HT-29 (cell line): ENCODE results near the gene CHCHD3. TPM values are rescaled to one million over a fixed set of nuclear protein-coding genes. Genes with fewer than 3 reads are reported as not detected.
"Not testable (repeated sequence)": the region's sequence is repeated elsewhere in the genome, so short reads cannot be mapped to it uniquely, and the experiment has no call there.

Source experiments
- DNase-seq: peaks from one replicate; pipeline ENCODE4 v3.0.0-alpha.2; 2015; ENCODE audit warnings: low spot score
- total RNA-seq: library from RNA; depleted of rRNA; stranded (reverse); fragments of >200 nt; shearing (Covaris generic); gene quantifications from 2 replicates; pipeline ENCODE4 v1.2.3, GENCODE V29; 2014

Gene CHCHD3
- total RNA-seq, 1 experiment from 2014 or later: 130 TPM

- no peak for DNase-seq
Measured at GRCh38 chr7:133003052-133003910, 78.6 kb downstream of the CHCHD3 start.

- DNase-seq: no peak
Measured at GRCh38 chr7:133001727-133002126, 80.2 kb downstream of the CHCHD3 start.

- DNase-seq: no peak
Measured at GRCh38 chr7:132999845-133000244, 82.0 kb downstream of the CHCHD3 start.

- no peak for DNase-seq
Measured at GRCh38 chr7:132998763-132999162, 83.1 kb downstream of the CHCHD3 start.

- no peak for DNase-seq
Measured at GRCh38 chr7:132997505-132997904, 84.4 kb downstream of the CHCHD3 start.

GRCh38 chr7:132996581-132997242, 85.2 kb downstream of the CHCHD3 start:
- DNase-seq: no peak

- no peak for DNase-seq
Measured at GRCh38 chr7:132993377-132994013, 88.4 kb downstream of the CHCHD3 start.

- no peak for DNase-seq
Measured at GRCh38 chr7:132991615-132992587, 90.0 kb downstream of the CHCHD3 start.

GRCh38 chr7:132988117-132988516, 93.8 kb downstream of the CHCHD3 start:
- no peak for DNase-seq

GRCh38 chr7:132980402-132980801, 101.5 kb downstream of the CHCHD3 start:
- no peak for DNase-seq

- no peak for DNase-seq
Measured at GRCh38 chr7:132979524-132979923, 102.4 kb downstream of the CHCHD3 start.

GRCh38 chr7:132977234-132977633, 104.7 kb downstream of the CHCHD3 start:
- DNase-seq: no peak

GRCh38 chr7:132972745-132973144, 109.1 kb downstream of the CHCHD3 start:
- DNase-seq: no peak

GRCh38 chr7:132970257-132970656, 111.6 kb downstream of the CHCHD3 start:
- no peak for DNase-seq

GRCh38 chr7:132969520-132969919, 112.4 kb downstream of the CHCHD3 start:
- DNase-seq: no peak

GRCh38 chr7:132967470-132967848, 114.4 kb downstream of the CHCHD3 start:
- not testable (repeated sequence) for DNase-seq

- no peak for DNase-seq
Measured at GRCh38 chr7:132966754-132967469, 115.0 kb downstream of the CHCHD3 start.

GRCh38 chr7:132965951-132966350, 115.9 kb downstream of the CHCHD3 start:
- DNase-seq: no peak

GRCh38 chr7:132964876-132965275, 117.0 kb downstream of the CHCHD3 start:
- DNase-seq: no peak

- no peak for DNase-seq
Measured at GRCh38 chr7:132959891-132960290, 122.0 kb downstream of the CHCHD3 start.

GRCh38 chr7:132956556-132956955, 125.3 kb downstream of the CHCHD3 start:
- DNase-seq: no peak
